A549 (cell line): Measurements from ENCODE around the gene IL3RA. TPM values are rescaled to one million over a fixed set of nuclear protein-coding genes. Genes with fewer than 3 reads are reported as not detected.

Experiments used
- ATAC-seq, 2 experiments: fragments of 200-7000 bp in 1 of 2; fragments of >200 bp in 1 of 2; cut with Nextera tagmentation in 1 of 2; cut with Tn5 transposase in 1 of 2; 3 replicates each; pipeline versions ENCODE4 v1.8.0 to v1.9.1; 2018 to 2020; ENCODE audit warnings: mild to moderate bottlenecking in 1 of 2, moderate library complexity in 1 of 2
- CTCF ChIA-PET: fragments of 300-600 bp; sonication (Branson Sonifier 250); formaldehyde crosslinking; extraction: SDS; loops from one replicate; lab custom pipeline; 2021; ENCODE audit warnings: antibody characterized with exemption, inconsistent platforms; lab: Yijun Ruan, JAX
- POLR2A ChIA-PET: fragments of 350-600 bp; formaldehyde crosslinking; extraction: SDS; loops from one replicate; lab custom pipeline; 2021; ENCODE audit warnings: antibody characterized with exemption, inconsistent platforms; lab: Yijun Ruan, JAX
- DNase-seq, 2 experiments: peaks; one replicate each; pipeline versions ENCODE4 v3.0.0 to v3.0.0-alpha.2; 2011 to 2016; ENCODE audit warnings: low read depth in 1 of 2, low spot score in 1 of 2
- FAIRE-seq: peaks from 2 replicates; lab custom pipeline; 2011; peaks lifted over from hg19 to GRCh38; lab: Jason Lieb, UNC
- H3K27ac ChIP-seq, 2 experiments: fragments of >200 bp; sonication (Bioruptor Twin); formaldehyde crosslinking; 3 replicates each; pipeline ENCODE4 v1.5.1; 2016 to 2017
- H3K4me1 ChIP-seq: fragments of >200 bp; sonication (Bioruptor Twin); formaldehyde crosslinking; 3 replicates; pipeline ENCODE4 v1.6.1; 2016
- H3K4me2 ChIP-seq: fragments of >200 bp; sonication (Bioruptor Twin); formaldehyde crosslinking; 3 replicates; pipeline ENCODE4 v1.6.1; 2016
- H3K4me3 ChIP-seq: fragments of >200 bp; sonication (Bioruptor Twin); formaldehyde crosslinking; 3 replicates; pipeline ENCODE4 v1.5.1; 2016
- H3K9me3 ChIP-seq: fragments of >200 bp; sonication (Bioruptor Twin); formaldehyde crosslinking; 3 replicates; pipeline ENCODE4 v1.6.1; 2016
- BHLHE40 ChIP-seq: IDR thresholded peaks from 2 replicates; pipeline ENCODE4 v1.6.1; 2012; ENCODE audit warnings: low read depth, low read length, inconsistent platforms
- CBX2 ChIP-seq: fragments of 200-600 bp; sonication (generic); IDR thresholded peaks from 2 replicates; pipeline ENCODE4 v1.6.1; 2016; ENCODE audit warnings: low read depth, mild to moderate bottlenecking, borderline replicate concordance
- CEBPB ChIP-seq, 2 experiments: fragments of >200 bp in 1 of 2; sonication (Bioruptor Twin) in 1 of 2; formaldehyde crosslinking in 1 of 2; IDR thresholded peaks; 2 replicates each; pipeline ENCODE4 v1.6.1; 2012 to 2016
- CHD4 ChIP-seq: fragments of 200-600 bp; sonication (generic); IDR thresholded peaks from 2 replicates; pipeline ENCODE4 v1.6.1; 2016; ENCODE audit warnings: antibody characterized with exemption, mild to moderate bottlenecking, borderline replicate concordance
- EP300 ChIP-seq, 2 experiments: fragments of >200 bp; sonication (Bioruptor Twin); formaldehyde crosslinking; IDR thresholded peaks; 2 replicates in 1 of 2; 3 replicates in 1 of 2; pipeline ENCODE4 v1.6.1; 2016 to 2017
- ESRRA ChIP-seq: fragments of 150-350 bp; IDR thresholded peaks from 2 replicates; pipeline ENCODE4 v1.6.1; 2014; ENCODE audit warnings: mild to moderate bottlenecking, low read length, borderline replicate concordance
- FOSB ChIP-seq: fragments of 250-450 bp; sonication (Bioruptor Pico); IDR thresholded peaks from 2 replicates; pipeline ENCODE4 v1.5.0; 2020; ENCODE audit warnings: mild to moderate bottlenecking, moderate library complexity
- FOSL2 ChIP-seq, 2 experiments: fragments of 450-650 bp in 1 of 2; fragments of >200 bp in 1 of 2; sonication (Bioruptor Twin) in 1 of 2; formaldehyde crosslinking; IDR thresholded peaks; 2 replicates each; pipeline versions ENCODE4 v1.5.0 to v1.6.1; 2016 to 2020; ENCODE audit warnings: mild to moderate bottlenecking in 1 of 2, moderate library complexity in 1 of 2
- HOXA7 ChIP-seq: fragments of 250-450 bp; sonication (Bioruptor Pico); IDR thresholded peaks from 2 replicates; pipeline ENCODE4 v1.5.0; 2020; ENCODE audit warnings: mild to moderate bottlenecking, moderate library complexity
- JUN ChIP-seq, 2 experiments: fragments of >200 bp; sonication (Bioruptor Twin); formaldehyde crosslinking; IDR thresholded peaks; 2 replicates in 1 of 2; 3 replicates in 1 of 2; pipeline ENCODE4 v1.6.1; 2016 to 2017
- MAZ ChIP-seq: fragments of 150-350 bp; IDR thresholded peaks from 2 replicates; pipeline ENCODE4 v1.6.1; 2014; ENCODE audit warnings: antibody characterized with exemption, low read depth, low read length, borderline replicate concordance
- NPAS2 ChIP-seq: fragments of 250-450 bp; sonication (Bioruptor Pico); IDR thresholded peaks from 2 replicates; pipeline ENCODE4 v1.8.0; 2022; ENCODE audit warnings: mild to moderate bottlenecking, moderate library complexity, borderline replicate concordance
- NR3C1 ChIP-seq: fragments of >200 bp; sonication (Bioruptor Twin); formaldehyde crosslinking; IDR thresholded peaks from 3 replicates; pipeline ENCODE4 v1.6.1; 2017
- RAD21 ChIP-seq, 2 experiments: fragments of >200 bp in 1 of 2; sonication (Bioruptor Twin) in 1 of 2; formaldehyde crosslinking in 1 of 2; IDR thresholded peaks in 1 of 2; conservative IDR thresholded peaks in 1 of 2; 2 replicates in 1 of 2; 3 replicates in 1 of 2; pipeline ENCODE4 v1.6.1; 2012 to 2018; ENCODE audit warnings: inconsistent platforms in 1 of 2
- RCOR1 ChIP-seq: fragments of 150-350 bp; IDR thresholded peaks from 2 replicates; pipeline ENCODE4 v1.6.1; 2014; ENCODE audit warnings: antibody characterized with exemption, low read length, low read depth
- SMC3 ChIP-seq: fragments of >200 bp; sonication (Bioruptor Twin); formaldehyde crosslinking; IDR thresholded peaks from 3 replicates; pipeline ENCODE4 v1.6.1; 2018; ENCODE audit warnings: inconsistent platforms
- ZC3H11A ChIP-seq: fragments of 450-650 bp; IDR thresholded peaks from 2 replicates; pipeline ENCODE4 v1.6.1; 2014; ENCODE audit warnings: antibody characterized with exemption, mild to moderate bottlenecking
- ZSCAN20 ChIP-seq: fragments of 250-450 bp; sonication (Bioruptor Pico); IDR thresholded peaks from 2 replicates; pipeline ENCODE4 v1.8.0; 2022; ENCODE audit warnings: mild to moderate bottlenecking, moderate library complexity
- WGBS: methylation state at CpG from one replicate; pipeline ENCODE4 v1.1.6; 2017; ENCODE audit errors: missing lambda C conversion rate; 5-methylcytosine and 5-hydroxymethylcytosine counted together
- polyA minus RNA-seq: library from RNA; depleted of rRNA, polyadenylated mRNA; stranded (reverse); fragments of >200 nt; gene quantifications from 2 replicates; pipeline ENCODE4 v1.2.3, GENCODE V29; 2011; rRNA and poly(A)+ RNA removed
- polyA plus RNA-seq, 4 experiments: library from polyadenylated mRNA; depleted of rRNA in 3 of 4; stranded (reverse); fragments of >200 nt; fragmentation: RNase III in 1 of 4; extraction: RNeasy Plus Mini Kit Qiagen cat#74134 plus additional on column Dnase treatment in 1 of 4; gene quantifications; 2 replicates in 3 of 4; 3 replicates in 1 of 4; pipeline ENCODE4 v1.2.3, GENCODE V29; 2011 to 2017
- TF ChIP-seq, protein P1 (sequence below): fragments of >200 bp; sonication (Bioruptor Twin); formaldehyde crosslinking; IDR thresholded peaks from 2 replicates; pipeline ENCODE4 v1.6.1; 2016
- TF ChIP-seq, protein P2 (sequence below): fragments of >200 bp; sonication (Bioruptor Twin); formaldehyde crosslinking; IDR thresholded peaks from 3 replicates; pipeline ENCODE4 v1.6.1; 2016
- TF ChIP-seq, protein P3 (sequence below): IDR thresholded peaks from 2 replicates; pipeline ENCODE4 v1.6.1; 2012
- TF ChIP-seq, protein P4 (sequence below): fragments of >200 bp; sonication (Bioruptor Twin); formaldehyde crosslinking; IDR thresholded peaks from 3 replicates; pipeline ENCODE4 v1.5.1; 2016
- TF ChIP-seq, protein P5 (sequence below): fragments of 250-450 bp; sonication (Bioruptor Pico); IDR thresholded peaks from 2 replicates; pipeline ENCODE4 v1.5.0; 2020; ENCODE audit warnings: low read depth, mild to moderate bottlenecking, moderate library complexity
- TF ChIP-seq, protein P6 (sequence below): IDR thresholded peaks from 2 replicates; pipeline ENCODE4 v1.6.1; 2012; ENCODE audit warnings: low read depth, borderline replicate concordance

IL3RA gene
- polyA plus RNA-seq (2011; rRNA removed) (0.28 and 0.31 TPM in 2 replicates), polyA plus RNA-seq (2017; fragmentation: RNase III; extraction: RNeasy Plus Mini Kit Qiagen cat#74134 plus additional on column Dnase treatment) (0.05 to 0.12 TPM in 2 of 3 replicates, not detected in the other), polyA minus RNA-seq (0.19 and 0.50 TPM in 2 replicates)
- 0.07 and 0.12 TPM in 2 replicates for polyA plus RNA-seq (2012; cell fraction: cytosol; rRNA removed)
- polyA plus RNA-seq (2012; cell fraction: nucleus; rRNA removed) = 0.14 and 0.15 TPM in 2 replicates

DNA sequence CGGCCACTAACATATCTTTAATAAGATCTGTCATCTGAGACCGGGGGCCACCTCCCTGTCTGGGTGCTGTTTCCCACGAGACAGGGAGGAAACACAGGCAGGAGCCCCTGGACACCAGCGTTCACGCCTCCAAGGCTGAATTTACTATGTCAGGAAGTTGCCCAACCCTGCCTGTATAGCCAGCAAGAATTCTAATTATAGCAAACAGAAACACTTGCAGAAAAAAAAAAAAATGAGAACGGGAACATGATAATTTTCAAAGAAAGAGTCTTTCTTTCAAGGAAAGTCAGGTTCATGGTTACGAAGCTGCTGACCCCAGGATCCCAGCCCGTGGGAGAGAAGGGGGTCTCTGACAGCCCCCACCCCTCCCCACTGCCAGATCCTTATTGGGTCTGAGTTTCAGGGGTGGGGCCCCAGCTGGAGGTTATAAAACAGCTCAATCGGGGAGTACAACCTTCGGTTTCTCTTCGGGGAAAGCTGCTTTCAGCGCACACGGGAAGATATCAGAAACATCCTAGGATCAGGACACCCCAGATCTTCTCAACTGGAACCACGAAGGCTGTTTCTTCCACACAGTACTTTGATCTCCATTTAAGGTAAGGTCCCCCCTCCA is at the start of gene IL3RA:
Gene IL3RA, plus strand, starts transcription at position 455 of the 613 bp plus-strand sequence. CDS start 4,981 bp downstream, outside the sequence.
- Histone ChIP-seq H3K9me3 (no peaks in the 10 kb centered on the region; the same call in 2 of the 3 replicates), H3K4me1 (no peaks in the 10 kb centered on the region), H3K4me3 (peak within 1 kb of the TSS; percentile 18; the same call in 1 of the 3 replicates), H3K4me2 (peak within 1 kb of the TSS; percentile 72), H3K27ac (peak within 1 kb of the TSS in 1 of 2 experiments; percentile 31; a peak in 1 of 6 replicates)
- ATAC-seq (peak; percentile 58 to 63), DNase-seq (peak in 1 of 2 experiments; percentile 45), FAIRE-seq (no peak)
- 19% methylated on average over 14 of the region's 14 CpGs for WGBS
- CTCF ChIA-PET = no interaction called here
- TF ChIP-seq RCOR1 (no peak), CEBPB (IDR thresholded peaks at IDR 0.05) (no peak), FOSL2 (IDR thresholded peaks at IDR 0.05) (no peak), FOSL2 (CRISPR knock-in tag; IDR thresholded peaks at IDR 0.05) (no peak), FOSB (no peak), CBX2 (no peak), HOXA7 (CRISPR knock-in tag) (no peak), CHD4 (no peak), EP300 (IDR thresholded peaks at IDR 0.05) (no peak), MAZ (no peak)
- TF ChIP-seq, protein P1, sequence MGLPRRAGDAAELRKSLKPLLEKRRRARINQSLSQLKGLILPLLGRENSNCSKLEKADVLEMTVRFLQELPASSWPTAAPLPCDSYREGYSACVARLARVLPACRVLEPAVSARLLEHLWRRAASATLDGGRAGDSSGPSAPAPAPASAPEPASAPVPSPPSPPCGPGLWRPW = no peak
- POLR2A ChIA-PET = no interaction called here

DNA sequence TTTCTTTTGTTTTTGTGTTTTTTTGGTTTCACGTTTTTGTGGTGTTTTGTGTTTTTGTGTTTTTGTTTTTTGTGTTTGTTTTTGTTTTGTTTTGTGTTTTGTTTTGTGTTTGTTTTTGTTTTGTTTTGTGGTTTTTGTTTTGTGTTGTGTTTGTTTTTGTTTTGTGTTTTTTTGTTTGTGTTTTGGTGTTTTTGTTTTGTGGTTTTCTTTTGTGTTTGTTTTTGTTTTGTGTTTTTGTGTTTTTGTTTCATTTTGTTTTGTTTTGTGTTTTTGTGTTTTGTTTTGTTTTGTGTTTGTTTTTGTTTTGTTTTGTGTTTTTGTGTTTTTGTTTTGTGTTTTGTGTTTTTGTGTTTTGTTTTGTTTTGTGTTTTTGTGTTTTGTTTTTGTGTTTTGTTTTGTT is 47.0 kb upstream of the IL3RA start:
- Histone ChIP-seq H3K27ac (no peak overlapping the region), H3K4me3 (no peak overlapping the region), H3K9me3 (no peaks in the 10 kb centered on the region), H3K4me1 (no peaks in the 10 kb centered on the region), H3K4me2 (no peak overlapping the region)
- no peak for DNase-seq
- no peak for ATAC-seq
- 74% methylated on average over 1 of the region's 1 CpG for WGBS
- POLR2A ChIA-PET = no interaction called here
- FAIRE-seq = peak; percentile 99
- CTCF ChIA-PET = no interaction called here
- no peak for TF ChIP-seq RAD21 (conservative IDR thresholded peaks at IDR 0.05 in 1 of 2, IDR thresholded peaks at IDR 0.05 in 1 of 2)
- TF ChIP-seq ZSCAN20 (CRISPR knock-in tag) = no peak
- no peak for TF ChIP-seq ZC3H11A
- no peak for TF ChIP-seq NPAS2 (CRISPR knock-in tag)
- TF ChIP-seq, protein P2, sequence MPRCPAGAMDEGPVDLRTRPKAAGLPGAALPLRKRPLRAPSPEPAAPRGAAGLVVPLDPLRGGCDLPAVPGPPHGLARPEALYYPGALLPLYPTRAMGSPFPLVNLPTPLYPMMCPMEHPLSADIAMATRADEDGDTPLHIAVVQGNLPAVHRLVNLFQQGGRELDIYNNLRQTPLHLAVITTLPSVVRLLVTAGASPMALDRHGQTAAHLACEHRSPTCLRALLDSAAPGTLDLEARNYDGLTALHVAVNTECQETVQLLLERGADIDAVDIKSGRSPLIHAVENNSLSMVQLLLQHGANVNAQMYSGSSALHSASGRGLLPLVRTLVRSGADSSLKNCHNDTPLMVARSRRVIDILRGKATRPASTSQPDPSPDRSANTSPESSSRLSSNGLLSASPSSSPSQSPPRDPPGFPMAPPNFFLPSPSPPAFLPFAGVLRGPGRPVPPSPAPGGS = no peak
- no peak for TF ChIP-seq FOSL2 (IDR thresholded peaks at IDR 0.05)
- no peak for TF ChIP-seq FOSL2 (CRISPR knock-in tag; IDR thresholded peaks at IDR 0.05)
- TF ChIP-seq RCOR1 = no peak
- no peak for TF ChIP-seq ESRRA
- no peak for TF ChIP-seq FOSB
- TF ChIP-seq JUN (IDR thresholded peaks at IDR 0.05) = no peak
- TF ChIP-seq HOXA7 (CRISPR knock-in tag) = no peak
- no peak for TF ChIP-seq EP300 (IDR thresholded peaks at IDR 0.05)
- no peak for TF ChIP-seq NR3C1
- no peak for TF ChIP-seq BHLHE40
- TF ChIP-seq, protein P3, sequence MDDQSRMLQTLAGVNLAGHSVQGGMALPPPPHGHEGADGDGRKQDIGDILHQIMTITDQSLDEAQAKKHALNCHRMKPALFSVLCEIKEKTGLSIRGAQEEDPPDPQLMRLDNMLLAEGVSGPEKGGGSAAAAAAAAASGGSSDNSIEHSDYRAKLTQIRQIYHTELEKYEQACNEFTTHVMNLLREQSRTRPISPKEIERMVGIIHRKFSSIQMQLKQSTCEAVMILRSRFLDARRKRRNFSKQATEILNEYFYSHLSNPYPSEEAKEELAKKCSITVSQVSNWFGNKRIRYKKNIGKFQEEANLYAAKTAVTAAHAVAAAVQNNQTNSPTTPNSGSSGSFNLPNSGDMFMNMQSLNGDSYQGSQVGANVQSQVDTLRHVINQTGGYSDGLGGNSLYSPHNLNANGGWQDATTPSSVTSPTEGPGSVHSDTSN = no peak
- TF ChIP-seq, protein P4, sequence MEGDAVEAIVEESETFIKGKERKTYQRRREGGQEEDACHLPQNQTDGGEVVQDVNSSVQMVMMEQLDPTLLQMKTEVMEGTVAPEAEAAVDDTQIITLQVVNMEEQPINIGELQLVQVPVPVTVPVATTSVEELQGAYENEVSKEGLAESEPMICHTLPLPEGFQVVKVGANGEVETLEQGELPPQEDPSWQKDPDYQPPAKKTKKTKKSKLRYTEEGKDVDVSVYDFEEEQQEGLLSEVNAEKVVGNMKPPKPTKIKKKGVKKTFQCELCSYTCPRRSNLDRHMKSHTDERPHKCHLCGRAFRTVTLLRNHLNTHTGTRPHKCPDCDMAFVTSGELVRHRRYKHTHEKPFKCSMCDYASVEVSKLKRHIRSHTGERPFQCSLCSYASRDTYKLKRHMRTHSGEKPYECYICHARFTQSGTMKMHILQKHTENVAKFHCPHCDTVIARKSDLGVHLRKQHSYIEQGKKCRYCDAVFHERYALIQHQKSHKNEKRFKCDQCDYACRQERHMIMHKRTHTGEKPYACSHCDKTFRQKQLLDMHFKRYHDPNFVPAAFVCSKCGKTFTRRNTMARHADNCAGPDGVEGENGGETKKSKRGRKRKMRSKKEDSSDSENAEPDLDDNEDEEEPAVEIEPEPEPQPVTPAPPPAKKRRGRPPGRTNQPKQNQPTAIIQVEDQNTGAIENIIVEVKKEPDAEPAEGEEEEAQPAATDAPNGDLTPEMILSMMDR = no peak
- TF ChIP-seq, protein P5, sequence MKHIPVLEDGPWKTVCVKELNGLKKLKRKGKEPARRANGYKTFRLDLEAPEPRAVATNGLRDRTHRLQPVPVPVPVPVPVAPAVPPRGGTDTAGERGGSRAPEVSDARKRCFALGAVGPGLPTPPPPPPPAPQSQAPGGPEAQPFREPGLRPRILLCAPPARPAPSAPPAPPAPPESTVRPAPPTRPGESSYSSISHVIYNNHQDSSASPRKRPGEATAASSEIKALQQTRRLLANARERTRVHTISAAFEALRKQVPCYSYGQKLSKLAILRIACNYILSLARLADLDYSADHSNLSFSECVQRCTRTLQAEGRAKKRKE (CRISPR knock-in tag) = no peak
- TF ChIP-seq SMC3 = no peak
- TF ChIP-seq, protein P6, sequence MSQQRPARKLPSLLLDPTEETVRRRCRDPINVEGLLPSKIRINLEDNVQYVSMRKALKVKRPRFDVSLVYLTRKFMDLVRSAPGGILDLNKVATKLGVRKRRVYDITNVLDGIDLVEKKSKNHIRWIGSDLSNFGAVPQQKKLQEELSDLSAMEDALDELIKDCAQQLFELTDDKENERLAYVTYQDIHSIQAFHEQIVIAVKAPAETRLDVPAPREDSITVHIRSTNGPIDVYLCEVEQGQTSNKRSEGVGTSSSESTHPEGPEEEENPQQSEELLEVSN = no peak
- TF ChIP-seq MAZ = no peak
